Measurements from ENCODE around the gene ARMC7.
A peak's percentile ranks its signal among the peaks of the same experiment; 100 is the strongest.
"Not testable (repeated sequence)": the region's sequence is repeated elsewhere in the genome, so short reads cannot be mapped to it uniquely, and the experiment has no call there.

Gene ARMC7

GRCh38 chr17:75109407-75110233 is at the start of gene ARMC7:
TSS of gene ARMC7 (plus strand) at chr17:75109969. CDS start at chr17:75110289, 320 bp downstream.
- DNase-seq (ENCODE audit: low spot score), result peak; percentile 89

DNA sequence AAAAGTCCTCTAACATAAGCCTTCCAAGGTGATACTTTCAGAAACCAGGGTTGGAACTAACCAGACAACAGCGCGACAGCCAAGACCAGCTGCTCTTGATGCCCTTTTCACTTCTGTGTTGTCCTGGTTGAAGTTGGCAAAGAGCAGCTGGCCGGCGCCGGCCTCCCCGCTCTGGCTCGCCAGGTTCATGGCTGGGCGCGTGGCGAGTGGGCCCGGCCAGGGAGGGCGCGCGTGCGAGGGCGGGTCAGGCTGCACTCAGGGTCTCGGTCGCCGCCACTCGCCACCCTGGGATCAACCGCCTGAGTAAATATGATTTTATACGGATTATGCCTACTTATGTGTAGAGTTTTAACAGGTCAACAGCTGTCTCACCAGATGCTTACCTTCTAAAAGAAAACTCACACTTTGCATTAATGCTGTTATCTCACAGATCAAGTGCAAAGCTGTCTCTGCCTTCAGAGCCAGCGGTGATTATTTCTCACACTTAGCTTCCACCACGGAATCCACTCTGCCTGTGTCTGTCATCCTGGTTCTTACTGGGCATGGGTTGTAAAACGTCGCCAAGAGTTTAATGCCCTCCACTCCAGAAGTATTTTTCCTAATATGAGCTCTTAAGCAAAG is 49.2 kb upstream of the ARMC7 start:
- DNase-seq (ENCODE audit: low spot score), result no peak

- no peak for DNase-seq (ENCODE audit: low spot score)
Observed at GRCh38 chr17:75061055-75061438, 48.7 kb upstream of the ARMC7 start.

DNA sequence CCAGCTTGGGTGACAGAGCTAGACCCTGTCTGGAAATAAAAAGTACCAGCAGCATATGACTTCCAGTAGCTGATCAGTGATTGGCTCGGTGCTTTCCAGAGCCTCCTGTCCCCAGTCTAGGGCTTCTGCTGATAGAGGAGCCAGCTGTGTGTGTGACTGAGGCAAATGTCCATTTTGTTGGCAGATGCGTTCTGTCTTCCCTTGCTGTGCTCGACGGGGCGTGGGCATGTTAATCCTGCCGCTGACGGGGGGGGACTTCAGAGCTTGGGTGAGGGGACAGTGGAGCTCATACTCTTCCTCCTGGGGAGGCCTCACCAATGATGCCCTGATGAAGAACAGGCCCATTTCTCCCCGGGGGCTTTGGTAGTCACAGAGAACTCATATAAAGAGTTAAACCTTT is 48.2 kb upstream of the ARMC7 start:
- no peak for DNase-seq (ENCODE audit: low spot score)

GRCh38 chr17:75063201-75063600 is 46.6 kb upstream of the ARMC7 start:
- DNase-seq (ENCODE audit: low spot score), result no peak

DNA sequence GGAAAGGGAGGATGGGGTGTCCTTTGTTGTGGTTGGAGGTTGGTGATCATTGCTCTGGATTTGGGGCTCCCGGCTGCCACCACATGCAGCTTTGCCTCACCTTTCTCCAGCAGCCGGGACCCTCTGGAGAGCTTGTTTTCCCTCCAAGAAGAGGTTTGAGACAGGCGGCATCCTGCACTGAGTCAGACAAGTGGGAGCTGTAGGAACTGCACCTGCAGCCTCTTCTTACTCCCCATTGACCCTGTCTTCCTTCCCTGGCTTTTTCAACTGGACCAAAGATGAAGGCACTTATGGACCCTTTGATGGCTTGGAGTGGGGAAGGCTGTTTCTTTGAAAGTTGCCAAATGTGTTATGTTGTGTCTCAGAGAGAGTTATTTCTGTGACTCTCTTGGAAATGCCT is 46.1 kb upstream of the ARMC7 start:
- no peak for DNase-seq (ENCODE audit: low spot score)

GRCh38 chr17:75064040-75064439 is 45.7 kb upstream of the ARMC7 start:
- DNase-seq (ENCODE audit: low spot score), result no peak

GRCh38 chr17:75064460-75064859 is 45.3 kb upstream of the ARMC7 start:
- no peak for DNase-seq (ENCODE audit: low spot score)

GRCh38 chr17:75064867-75065561 is 44.8 kb upstream of the ARMC7 start:
- DNase-seq (ENCODE audit: low spot score), result no peak

GRCh38 chr17:75065562-75066151 is 44.1 kb upstream of the ARMC7 start:
- DNase-seq (ENCODE audit: low spot score), result peak; percentile 55

DNA sequence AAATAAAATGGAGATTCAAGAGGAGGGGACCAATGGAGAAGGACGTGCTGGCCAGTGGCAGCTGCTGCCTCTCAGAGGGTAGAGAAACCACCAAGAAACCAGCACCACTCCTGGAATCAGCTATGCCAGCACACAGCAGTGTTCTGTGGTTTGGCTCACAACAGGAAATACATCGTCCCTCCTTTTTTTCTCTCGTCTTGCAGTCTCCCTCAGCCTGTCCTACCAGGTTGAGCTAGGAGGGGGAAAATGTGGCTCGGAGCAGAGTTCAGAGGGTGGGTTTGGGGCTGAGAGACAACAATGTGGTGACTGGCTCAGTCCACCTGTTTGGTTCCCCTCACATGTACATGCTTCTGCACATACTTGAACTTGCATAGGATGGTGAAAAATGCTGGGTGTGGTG is 41.9 kb upstream of the ARMC7 start:
- no peak for DNase-seq (ENCODE audit: low spot score)

GRCh38 chr17:75068750-75069149 is 41.0 kb upstream of the ARMC7 start:
- DNase-seq (ENCODE audit: low spot score), result no peak

- no peak for DNase-seq (ENCODE audit: low spot score)
Observed at GRCh38 chr17:75069783-75070182, 40.0 kb upstream of the ARMC7 start.

GRCh38 chr17:75071478-75072271 is 38.1 kb upstream of the ARMC7 start:
- DNase-seq (ENCODE audit: low spot score), result not testable (repeated sequence)

- not testable (repeated sequence) for DNase-seq (ENCODE audit: low spot score)
Observed at GRCh38 chr17:75072909-75073308, 36.9 kb upstream of the ARMC7 start.

GRCh38 chr17:75073618-75074047 is 36.1 kb upstream of the ARMC7 start:
- no peak for DNase-seq (ENCODE audit: low spot score)

DNA sequence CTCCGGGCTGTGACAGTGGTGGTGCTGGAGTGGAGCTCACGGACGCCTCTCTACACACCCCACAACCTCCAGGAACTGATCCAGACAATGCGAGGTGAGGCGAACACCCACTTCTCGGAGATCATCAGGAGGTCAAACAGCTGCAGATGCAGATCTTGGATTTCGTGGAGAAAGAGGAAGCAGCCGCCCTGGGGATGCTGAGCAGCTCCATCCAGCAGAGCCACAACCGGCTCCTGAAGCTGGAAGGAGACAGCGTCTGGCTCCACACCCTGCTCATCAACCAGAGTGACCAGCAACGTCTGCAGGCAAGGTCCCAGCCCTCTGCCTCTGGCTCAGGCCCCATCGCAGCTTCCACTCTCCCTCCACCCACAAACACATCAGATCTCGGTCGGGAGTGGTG is 35.2 kb upstream of the ARMC7 start:
- no peak for DNase-seq (ENCODE audit: low spot score)

DNA sequence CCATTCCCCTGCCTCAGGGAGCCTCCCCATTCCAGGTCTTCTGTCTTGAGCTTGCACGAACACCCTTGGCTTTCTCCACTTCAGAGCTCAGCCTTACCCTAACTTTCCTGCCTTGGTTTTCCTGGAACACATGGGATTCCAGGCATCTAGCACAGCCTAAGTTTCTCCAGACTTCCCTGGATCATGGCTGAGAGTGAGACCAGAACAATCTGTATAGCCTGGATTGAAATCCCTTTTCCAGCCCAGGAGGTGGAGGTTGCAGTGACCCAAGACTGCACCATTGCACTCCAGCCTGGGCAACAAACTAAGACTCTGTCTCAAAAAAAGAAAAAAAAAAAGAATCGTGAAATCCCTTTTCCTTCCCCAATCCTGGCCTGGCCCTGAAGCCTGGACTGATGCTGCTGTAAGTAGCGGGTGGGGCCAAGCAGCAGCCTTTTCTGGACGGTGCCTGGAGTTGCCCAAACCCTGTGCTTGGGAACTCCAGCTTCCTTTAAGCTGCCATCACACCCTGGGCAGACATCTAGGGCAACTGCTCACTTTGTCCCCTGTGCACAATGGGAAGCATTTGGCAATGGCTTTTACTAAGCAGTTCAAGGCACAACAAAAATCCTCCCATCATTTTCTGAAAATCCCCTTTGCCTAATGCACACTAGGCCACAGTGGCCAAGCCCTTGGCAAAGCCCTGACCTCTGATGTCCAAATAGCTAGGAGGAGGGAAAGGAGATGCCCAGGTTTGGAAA is 34.0 kb upstream of the ARMC7 start:
- no peak for DNase-seq (ENCODE audit: low spot score)

- DNase-seq (ENCODE audit: low spot score), result no peak
Observed at GRCh38 chr17:75077072-75077495, 32.7 kb upstream of the ARMC7 start.

DNA sequence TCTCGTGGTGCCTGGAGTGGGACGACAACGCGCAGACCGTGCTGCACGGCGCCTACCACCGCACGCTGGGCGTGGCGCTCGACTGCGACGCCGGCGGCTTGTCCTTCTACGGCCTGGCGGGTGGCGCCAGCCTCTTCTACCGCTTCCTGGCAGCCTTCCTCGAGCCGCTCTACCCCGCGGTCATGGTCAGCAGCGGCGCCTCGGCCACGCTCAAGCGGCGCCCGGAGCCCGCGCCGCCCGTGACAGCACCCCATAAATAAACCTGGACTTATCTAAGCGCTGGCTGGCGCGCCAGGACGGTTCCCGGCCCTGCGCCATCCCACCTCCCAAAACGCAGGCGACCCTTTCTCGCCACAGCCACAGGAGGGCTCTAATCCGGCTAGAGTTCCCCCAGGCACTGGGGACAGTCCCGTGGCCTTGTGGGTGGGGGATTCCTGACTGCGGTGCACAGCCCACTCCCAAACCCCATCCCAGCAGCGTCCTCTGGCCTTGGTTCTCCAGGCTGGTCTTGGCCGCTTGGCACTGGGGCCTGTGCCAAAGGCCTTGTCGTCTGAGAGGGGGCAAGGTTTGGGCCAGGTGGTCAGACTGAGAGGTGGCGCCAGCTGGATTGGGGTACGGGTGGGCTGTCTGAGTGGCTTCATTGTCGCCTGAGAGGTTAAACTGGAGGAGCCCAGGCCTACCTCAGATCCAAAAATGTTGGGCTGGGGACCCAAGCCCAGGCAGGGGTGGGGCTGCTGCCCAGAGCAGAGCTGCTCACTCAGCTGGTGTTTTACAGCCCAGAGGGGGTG is 32.1 kb upstream of the ARMC7 start:
- peak; percentile 64 for DNase-seq (ENCODE audit: low spot score)

Measured in kidney tubule cell (primary cell).